ENCODE data around the gene NFE2L3.
"Not testable (repeated sequence)": the region's sequence is repeated elsewhere in the genome, so short reads cannot be mapped to it uniquely, and the experiment has no call there.

Gene NFE2L3

DNA sequence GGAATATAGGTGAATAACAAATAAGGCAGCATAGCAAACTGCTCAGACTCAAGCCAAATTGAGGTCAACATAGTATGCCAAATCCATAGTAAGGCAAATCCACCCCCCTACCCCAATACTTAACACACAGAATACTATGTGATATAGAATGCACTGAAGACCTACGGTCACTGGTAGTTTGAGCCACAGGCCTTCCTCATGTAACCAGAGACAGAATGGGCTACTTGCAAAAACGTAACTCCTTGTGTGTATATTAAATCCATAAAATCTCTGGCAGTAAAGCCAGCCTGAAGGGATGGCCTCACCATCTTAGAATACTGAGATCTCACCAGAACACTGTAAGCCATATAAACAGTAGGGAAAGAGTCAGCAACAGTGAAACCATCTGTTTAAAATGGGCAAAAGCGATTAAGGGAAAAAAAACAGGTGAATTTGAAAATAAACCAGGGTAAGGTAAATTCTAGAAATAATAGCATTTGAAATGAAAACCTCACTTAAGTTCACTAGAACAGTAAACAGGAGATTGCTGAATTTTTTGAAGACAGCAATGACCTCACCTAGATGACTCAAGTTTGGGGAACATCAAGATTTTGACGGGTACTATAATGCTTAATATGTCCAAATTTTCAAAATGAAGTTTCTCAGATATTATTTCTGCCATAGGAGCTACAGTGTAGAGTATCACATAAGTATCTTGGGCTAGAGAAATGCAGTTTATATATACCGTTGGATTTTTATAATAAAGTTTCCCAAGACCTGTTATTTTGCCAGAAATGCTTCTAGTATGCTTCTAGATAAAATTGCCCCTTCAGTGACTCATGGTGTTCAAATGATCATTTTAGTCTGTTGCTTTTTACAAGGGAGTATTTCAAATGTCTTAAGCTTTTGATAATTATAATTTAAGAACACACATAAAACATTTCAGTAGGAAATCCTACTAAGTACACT is 34.6 kb downstream of the NFE2L3 start:
- DNase-seq (ENCODE audit: low spot score), result no peak

DNA sequence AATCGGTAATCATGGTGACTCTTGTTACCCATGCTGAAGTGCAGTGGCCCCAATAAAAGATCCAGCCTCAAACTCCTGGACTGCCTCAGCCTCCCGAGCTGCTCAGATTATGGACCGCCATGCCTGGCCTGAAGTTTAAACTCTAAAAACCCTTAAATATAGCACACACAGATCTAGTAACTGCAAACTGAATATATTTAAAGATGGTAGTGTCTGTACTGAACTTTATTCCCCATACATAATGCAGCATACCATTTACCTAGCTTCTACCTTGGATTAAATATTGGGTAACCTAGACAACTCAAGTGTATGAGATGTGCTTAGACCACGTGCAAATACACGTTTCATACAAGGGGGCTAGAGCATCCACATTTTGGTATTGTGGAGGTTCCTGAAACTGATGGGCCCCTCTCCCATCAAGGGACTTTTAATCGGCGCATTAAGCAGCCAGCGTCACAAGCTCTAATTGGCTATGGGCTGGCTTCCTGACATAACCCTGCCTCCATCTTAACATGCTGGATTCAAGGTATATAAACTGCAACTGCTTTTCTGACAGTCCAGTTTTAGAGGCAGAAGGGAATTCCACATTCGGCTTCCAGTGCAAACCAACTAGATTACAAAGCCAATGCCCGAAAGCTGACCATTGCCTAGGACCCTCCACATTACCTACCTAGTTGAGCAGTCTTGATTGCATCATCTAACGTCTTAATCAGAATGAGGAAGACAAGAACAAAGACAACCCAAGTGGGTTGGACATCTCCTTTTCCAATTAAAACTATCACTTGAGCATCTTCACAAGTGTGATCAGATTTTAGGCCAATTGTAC is 35.6 kb downstream of the NFE2L3 start:
- no peak for DNase-seq (ENCODE audit: low spot score)

DNA sequence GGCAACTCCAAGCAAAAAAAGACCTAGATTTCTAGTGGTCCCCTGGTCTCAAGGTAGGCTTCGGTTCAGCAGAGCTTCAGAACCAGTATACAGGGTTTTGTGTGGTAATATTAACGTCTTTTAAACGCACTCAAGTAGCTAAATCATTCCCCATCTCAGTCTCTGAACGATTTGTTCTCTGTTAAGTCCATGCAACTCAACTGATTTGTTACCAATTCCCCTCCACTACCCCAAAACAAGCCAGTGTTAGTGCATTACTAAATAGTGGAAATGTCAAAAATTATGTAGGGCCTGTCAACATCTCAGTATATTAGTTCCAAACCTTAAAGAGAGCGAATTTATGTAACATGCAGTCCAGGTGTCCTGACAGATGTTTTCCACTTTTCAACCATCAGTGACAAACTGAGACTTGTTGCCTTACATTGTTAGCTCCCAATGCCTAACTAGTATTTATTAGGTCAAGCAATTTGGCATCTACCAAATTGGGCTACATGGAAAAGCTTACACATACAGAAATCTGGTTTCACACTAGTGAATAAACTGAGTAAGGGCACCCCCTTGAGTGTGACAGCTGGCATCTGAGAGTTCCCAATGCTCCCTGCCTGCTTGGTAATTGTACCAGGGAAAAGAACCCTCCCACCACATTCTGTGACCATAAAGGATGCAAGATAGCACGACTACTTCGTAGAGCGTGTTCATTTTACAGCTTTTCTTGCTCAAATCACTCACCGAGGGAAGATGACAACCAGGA is 36.4 kb downstream of the NFE2L3 start:
- DNase-seq (ENCODE audit: low spot score), result no peak

DNA sequence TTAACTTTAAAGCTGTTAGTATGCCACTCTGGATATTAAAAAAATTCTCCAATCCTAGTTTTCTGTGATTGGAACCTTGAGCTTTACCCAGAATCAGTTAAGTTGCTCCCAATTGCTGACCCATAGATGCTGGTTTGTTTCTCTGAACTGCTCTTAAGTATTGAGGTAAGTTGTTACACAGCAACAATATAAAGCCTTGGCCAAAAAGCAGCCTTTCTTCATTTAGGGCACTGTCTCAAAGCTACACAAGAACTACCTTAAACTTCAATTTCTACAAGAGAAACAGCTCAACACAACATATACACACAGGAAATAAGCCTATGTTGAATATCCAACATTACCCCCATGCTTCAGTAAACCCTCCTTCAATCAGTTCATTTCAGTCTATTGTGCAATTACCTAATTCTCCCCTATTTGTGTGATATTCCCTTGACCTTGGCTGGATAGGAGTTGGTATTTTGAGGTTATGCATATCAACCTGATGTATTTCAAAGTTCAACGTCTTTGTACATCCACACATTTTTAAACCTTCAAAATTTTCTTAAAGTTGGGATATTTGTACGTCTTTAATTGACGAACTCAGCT is 37.1 kb downstream of the NFE2L3 start:
- DNase-seq (ENCODE audit: low spot score), result no peak

DNA sequence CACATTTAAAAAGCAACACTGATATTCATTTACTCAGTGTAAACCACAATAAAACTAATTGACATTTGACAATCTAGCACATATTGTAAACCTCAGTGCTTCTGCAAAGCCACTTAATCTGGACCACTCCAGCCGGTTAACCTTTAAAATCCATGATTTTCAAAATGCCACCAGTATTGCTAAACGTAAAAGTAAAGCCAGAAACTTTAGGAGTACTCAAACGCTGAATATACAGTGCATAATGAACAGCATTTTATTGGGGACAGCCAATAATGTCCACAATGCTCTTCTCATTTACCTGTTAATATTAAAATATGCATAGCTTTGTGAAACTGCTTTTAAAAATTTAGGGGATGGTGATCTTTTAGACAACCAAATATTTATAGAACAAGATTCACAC is 37.7 kb downstream of the NFE2L3 start:
- no peak for DNase-seq (ENCODE audit: low spot score)

DNA sequence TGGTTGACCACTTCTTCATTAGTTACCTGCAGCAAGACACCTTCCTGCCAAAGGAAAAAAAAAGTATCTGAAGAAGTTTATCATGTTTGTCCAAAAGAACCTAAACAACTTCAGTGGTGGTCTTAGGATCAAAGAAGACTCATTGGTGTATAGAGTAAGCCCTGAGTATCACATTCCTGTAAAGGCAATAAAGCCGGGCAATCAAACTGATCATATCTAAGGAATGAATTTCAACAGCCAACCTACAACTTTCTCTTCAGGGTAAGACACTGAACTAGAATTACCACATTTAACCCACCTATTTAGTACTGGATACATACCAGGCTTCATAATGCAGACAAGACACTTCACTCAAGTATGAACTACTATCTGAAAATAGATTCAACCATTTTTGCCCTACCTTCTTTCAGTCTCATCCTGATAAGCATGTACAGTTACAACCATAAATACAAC is 38.4 kb downstream of the NFE2L3 start:
- no peak for DNase-seq (ENCODE audit: low spot score)

DNA sequence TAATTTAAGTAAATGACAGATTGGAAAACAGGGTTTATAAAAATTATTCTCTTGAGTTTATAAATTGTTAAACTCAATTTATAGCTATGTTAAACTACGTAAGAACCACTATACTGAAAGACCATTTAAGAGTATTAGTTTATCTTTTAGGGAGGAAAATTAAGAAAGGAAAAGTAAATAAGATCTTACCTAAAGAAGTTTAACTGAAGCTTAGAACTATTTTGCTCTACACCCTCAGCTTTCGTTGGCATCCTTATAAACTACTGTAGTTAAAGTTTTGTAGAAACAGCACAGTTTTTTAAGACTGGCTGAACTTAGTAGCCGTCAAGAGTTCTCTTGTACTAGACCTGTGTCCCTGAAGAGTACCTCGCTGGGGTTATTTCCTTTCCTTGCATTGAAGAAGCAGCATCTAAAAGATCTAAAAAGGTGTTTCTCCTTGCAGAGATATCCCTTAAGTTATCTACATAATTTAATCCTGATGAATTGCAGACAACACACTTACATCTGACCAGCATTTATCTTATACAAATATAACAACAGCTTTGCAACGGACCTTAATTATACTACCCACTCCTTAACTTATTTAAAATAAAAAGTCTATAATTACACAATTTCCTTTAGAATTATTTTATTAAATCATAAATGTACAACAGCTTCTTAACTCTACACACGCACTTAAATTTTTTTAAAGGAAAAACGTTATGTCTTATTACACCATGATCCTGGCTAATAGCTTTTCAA is 39.4 kb downstream of the NFE2L3 start:
- DNase-seq (ENCODE audit: low spot score), result no peak

DNA sequence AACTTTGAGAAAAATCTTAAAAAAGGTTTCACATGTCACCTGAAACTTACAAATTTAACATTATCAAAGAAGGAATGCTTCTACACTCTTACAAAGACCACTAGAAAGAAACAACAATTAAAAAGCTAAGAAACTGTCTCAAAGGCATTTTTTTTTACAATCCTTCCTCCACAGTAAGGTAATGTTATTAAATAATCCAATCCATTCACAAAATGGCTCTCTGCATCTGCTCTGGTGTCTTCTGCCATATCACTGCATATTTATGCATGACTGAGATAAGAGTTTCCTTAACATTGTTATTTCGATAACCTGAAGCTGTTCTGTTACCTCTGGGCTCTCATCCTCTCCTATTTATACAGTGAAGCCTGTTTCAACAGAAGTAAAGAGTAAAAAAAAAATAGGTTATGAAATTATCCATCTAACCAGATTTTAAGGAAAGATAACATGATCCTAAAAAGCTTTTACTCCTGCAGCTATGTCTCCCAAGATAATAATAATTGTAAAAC is 40.0 kb downstream of the NFE2L3 start:
- DNase-seq (ENCODE audit: low spot score), result no peak

DNA sequence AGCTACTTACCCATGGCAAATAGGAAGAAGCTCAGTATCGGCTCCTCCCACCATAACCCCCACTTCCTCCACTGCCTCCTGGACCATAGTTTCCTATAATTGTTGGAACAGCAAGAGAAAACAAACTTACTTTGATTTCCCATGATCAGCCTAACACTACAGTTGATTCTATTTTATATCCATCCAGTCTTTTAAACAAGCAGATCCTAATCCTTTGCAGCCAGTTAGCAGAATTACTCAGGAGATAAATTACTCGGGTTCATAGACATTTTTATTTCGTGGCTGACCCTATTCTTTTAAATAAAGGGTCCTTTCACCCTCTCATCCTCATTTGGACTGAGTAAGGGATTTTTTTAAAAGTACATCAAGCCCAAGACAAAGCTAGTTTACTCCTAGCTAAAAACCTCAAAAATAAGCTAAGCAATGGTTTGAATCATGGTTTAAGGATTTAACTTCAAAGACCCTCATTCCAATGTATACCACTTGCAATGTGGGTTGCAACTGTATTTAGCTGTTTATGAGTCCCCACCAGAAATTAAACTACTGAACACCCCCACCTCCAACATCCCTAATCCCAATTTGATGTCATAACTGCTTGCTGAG is 40.6 kb downstream of the NFE2L3 start:
- no peak for DNase-seq (ENCODE audit: low spot score)

DNA sequence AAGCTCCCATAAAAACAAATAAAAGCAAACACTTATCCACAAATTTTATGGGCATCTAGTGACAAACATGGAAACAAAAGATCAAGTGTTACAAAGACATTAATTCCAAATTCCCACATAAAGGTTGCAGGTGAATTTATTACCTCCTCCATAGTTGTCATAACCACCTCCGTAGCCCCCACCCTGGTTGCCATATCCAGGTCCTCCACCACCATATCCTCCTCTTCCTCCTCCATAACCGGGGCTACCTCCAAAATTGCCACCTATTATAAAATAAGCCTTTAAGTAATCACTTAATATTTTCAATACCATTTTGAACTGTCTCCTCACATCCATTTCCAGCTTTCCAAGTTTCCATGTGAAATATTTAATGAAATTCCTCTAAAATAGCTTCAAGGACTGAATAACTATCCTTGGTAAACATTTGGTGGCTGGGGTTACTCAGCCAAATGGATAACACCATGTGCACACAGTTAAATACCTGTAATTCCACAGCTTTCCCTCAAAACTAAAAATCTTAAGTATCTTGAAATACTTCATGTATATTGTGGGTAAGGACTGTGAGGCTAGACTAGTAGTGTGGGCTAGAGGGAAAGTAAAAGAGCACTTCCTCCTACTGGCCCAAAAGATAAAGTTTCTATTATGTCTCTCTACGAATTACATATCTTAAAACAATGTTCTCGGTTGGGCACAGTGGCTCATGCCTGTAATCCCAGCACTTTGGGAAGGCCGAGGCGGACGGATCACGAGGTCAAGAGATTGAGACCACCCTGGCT is 41.6 kb downstream of the NFE2L3 start:
- DNase-seq (ENCODE audit: low spot score), result no peak

DNA sequence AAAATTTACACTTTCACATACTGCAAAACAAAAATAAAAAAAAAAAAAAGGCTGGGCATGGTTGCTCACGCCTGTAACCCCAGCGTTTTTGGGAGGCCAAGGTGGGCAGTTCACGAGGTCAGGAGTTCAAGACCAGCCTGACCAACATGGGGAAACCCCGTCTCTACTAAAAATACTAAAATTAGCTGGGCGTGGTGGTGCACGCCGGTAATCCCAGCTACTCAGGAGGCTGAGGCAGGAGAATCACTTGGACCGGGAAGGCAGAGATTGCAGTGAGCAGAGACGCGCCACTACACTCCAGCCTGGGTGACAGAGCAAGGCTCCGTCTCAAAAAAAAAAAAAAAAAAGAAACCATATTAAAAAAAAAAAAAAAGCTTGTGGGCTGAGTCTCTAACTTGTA is 42.8 kb downstream of the NFE2L3 start:
- DNase-seq (ENCODE audit: low spot score), result not testable (repeated sequence)

DNA sequence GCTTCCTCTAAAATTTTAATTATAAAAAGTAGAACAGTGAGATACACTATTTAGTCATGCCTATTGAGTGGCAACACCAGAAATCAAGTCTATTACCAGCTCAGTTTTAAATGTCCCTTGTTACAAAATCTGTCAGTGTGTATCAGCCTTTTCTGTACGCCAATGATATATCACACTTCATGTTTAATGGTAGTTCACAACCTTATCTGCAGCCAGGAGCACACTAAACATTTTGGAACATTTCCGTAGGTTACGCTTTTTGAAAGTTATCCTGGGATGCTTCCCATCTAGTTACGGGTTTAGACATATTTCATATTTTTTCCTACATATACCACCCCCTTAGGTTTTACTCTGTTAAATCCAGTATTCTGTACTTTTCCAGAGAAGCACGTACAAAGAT is 43.2 kb downstream of the NFE2L3 start:
- no peak for DNase-seq (ENCODE audit: low spot score)

DNA sequence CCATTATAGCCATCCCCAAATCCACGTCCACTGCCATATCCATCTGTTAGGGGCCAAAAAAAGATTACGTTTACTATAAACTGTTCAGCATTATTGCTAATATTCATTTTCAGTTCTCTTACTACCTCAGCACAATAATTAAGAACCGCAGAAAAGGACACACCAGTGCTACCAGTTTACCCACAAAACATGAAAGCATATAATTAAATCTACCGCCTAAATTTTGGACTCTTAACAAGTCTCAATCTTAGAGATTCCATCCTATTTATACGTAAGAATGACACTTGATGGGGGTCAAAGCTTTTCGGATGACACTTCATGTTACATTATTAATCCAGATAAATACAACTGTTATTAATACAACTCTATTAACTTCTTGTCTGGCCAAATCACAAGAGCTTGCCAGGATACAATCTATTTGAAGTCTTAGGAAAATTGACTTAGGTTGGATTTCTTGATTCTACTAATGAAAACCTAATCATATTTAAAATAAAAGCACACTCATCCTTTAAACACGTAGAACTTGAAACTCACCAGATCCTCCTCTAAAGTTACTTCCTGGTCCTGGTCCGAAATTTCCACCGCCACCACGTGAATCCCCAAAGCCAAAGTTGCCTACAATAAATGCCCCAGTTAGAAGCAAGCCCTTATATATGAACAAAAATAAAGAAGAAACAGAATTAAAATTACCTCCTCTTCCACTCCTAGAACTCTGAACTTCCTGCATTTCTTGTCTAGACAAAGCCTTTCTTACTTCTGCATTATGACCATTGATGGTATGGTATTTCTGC is 44.1 kb downstream of the NFE2L3 start:
- DNase-seq (ENCODE audit: low spot score), result no peak

DNA sequence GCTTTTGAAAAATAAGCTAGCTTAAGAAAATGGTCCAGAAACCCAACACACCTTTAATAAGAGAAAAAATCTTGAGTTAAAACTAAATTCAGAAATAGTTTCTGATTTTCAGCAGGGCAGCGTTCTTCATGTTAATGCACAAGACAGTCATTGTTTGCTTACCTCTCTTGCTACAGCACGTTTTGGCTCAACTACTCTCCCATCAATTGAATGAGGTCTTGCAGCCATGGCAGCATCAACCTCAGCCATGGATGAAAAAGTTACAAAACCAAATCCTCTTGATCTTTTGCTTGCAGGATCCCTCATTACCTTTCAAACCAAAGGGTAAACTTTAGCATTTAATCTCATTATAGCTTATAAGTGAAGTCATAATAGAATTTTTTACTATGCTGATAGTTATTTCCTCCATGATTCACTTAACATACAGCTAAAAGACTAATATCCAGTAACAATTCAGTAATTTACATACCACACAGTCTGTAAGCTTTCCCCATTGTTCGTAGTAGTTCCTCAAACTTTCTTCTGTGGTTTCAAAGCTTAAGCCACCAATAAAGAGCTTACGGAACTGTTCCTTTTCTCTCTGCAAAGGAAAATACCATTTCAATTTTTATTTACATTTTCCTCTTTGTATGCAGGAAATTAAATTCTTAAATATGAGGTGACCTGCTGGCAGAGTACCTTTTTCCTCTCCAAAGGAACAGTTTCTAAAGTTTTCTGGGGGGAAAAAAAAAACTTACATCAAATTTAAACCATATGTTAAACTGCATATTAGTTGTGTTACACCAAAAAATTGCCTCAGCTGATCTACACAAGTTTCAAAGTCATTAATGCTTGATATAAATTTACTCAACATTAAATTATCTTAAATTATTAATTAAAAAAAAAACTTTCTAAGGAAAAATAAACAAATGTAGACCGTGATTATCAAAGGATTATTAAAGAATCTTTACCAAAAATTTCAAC is 45.4 kb downstream of the NFE2L3 start:
- DNase-seq (ENCODE audit: low spot score), result no peak

DNA sequence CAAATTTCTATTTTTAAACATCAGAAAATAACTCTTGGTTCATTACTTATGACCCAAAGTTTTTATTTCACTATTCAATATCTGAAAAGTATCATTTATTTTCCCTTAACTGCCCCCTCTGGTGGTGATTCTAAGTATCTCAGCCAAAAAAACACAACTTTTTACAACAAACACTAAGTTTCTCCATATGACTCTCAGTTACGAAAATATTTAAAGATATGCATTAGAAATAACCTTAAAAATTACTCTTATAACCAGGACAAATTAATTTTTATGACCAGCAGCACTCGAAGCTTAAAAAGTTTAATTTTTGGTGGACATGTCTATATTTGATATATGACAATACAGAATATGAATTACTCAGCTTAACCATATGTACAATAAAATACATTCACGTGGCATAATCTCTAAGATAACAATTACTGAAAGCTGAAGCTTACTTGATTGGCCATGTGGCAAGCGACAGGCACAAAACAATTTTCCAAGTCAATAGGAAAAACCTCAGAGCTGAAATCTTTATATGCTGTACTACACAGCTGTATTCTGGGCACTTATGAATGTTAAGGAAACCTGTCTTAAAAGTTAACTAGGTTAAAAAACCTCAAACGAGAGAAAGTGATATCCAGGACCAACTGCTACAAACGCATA is 46.3 kb downstream of the NFE2L3 start:
- no peak for DNase-seq (ENCODE audit: low spot score)

DNA sequence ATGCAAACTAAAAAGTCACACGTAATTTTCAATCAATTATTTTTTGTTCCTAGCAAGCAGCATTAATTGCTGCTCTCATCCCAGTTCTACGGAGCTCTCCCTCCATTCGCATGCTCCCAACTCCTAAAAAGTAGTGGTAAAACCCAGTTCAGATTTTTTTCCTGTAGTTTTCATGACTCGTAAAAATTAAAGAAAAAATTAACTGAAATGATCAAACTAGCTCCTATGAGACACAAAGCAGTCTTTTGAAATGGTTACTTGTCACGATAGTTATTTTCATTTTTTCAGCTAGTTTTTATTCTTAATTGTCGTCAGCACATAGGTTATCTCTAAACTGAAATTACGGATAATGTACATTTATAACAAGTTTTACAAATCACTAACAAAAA is 46.8 kb downstream of the NFE2L3 start:
- DNase-seq (ENCODE audit: low spot score), result no peak

DNA sequence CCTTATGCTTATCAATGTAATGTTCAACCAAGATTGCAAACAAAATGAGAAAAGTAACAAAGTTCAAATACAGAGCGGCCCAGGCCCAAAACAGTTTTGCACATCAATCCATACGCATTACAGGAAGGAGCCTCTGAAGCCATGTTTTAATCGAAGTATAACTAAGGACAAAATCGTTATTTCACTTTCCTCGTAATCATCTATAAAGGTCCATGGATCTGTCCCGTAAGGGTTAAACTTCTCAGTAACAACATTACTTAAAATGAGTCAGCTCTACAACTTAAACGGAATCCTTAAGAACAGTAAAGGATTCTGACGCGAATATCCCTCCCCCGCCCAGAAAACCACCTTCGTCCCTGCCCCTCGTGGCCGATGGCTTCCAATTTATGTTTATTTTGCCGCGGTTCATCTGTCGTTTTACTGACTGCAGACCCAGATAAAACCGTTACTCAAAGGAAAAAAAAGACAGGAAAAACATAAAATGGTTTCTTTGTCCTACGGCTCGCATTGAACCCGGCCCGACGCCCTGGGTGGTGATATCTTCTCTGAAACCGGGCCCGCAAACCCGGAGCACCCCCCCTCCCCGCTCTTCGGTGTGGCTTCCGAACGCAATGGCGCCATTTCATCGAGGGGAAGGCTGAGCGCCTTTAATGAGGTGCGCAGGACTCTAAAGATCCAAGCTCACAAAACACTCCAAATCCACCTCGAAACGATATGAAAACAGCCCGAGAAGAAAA is 47.5 kb downstream of the NFE2L3 start:
- DNase-seq (ENCODE audit: low spot score), result no peak
